Sigmoid colon (tissue), 7 donors: Measurements from ENCODE around the gene CLN3. TPM values are rescaled to one million over a fixed set of nuclear protein-coding genes. Genes with fewer than 3 reads are reported as not detected.
"Not testable (repeated sequence)": the region's sequence is repeated elsewhere in the genome, so short reads cannot be mapped to it uniquely, and the experiment has no call there.

ENCODE experiments used
- DNase-seq: peaks from one replicate; pipeline ENCODE4 v3.0.0-alpha.2; 2019
- H3K27ac ChIP-seq, 4 donors: fragments of 200-600 bp; sonication (generic); one replicate each; pipeline ENCODE4 v1.5.1; 2016 to 2019; ENCODE audit warnings: mild to moderate bottlenecking in 1 of 4
- H3K27me3 ChIP-seq, 3 donors: fragments of 200-600 bp; sonication (generic); one replicate each; pipeline ENCODE4 v1.5.1; 2019; ENCODE audit warnings: mild to moderate bottlenecking in 1 of 3
- H3K36me3 ChIP-seq, 4 donors: fragments of 200-600 bp; sonication (generic); one replicate each; pipeline ENCODE4 v1.5.1; 2016 to 2019
- H3K4me1 ChIP-seq, 4 donors: fragments of 200-600 bp; sonication (generic); one replicate each; pipeline ENCODE4 v1.5.1; 2017 to 2019
- H3K4me3 ChIP-seq, 4 donors: fragments of 200-600 bp; sonication (generic); one replicate each; pipeline ENCODE4 v1.5.1; 2017 to 2019; ENCODE audit warnings: mild to moderate bottlenecking in 2 of 4, moderate library complexity in 1 of 4
- H3K9me3 ChIP-seq, 4 donors: fragments of 200-600 bp in 3 of 4; sonication (generic) in 3 of 4; one replicate each; pipeline versions ENCODE4 v1.5.1 to v1.6.1; 2013 to 2019
- CTCF ChIP-seq, 4 experiments: fragments of 450-650 bp in 3 of 4; fragments of 200-600 bp in 1 of 4; IDR thresholded peaks; one replicate each; pipeline ENCODE4 v1.5.1; 2016 to 2019; ENCODE audit warnings: antibody characterized with exemption in 4 of 4, mild to moderate bottlenecking in 3 of 4, moderate library complexity in 2 of 4
- EP300 ChIP-seq, 4 donors: sonication (generic); formaldehyde crosslinking; IDR thresholded peaks; one replicate each; pipeline ENCODE4 v1.6.1; 2017; ENCODE audit warnings: antibody characterized with exemption in 4 of 4
- POLR2A ChIP-seq, 2 donors: fragments of 450-650 bp; IDR thresholded peaks; one replicate each; pipeline ENCODE4 v1.6.1; 2016; ENCODE audit warnings: antibody characterized with exemption in 2 of 2, mild to moderate bottlenecking in 2 of 2, moderate library complexity in 2 of 2
- POLR2AphosphoS5 ChIP-seq, 4 donors: sonication (generic); formaldehyde crosslinking; IDR thresholded peaks; one replicate each; pipeline ENCODE4 v1.6.1; 2017; ENCODE audit warnings: antibody characterized with exemption in 4 of 4
- WGBS, 2 donors: extraction: QIAGEN DNeasy Blood & Tissue Kit; methylation state at CpG; one replicate each; pipeline ENCODE4 v1.1.7; 2013; 5-methylcytosine and 5-hydroxymethylcytosine counted together
- intact Hi-C: fragments of 100-400 bp; cut with DNase I; formaldehyde crosslinking; loops from one replicate; pipeline ENCODE4 v1.15.1; 2023
- polyA plus RNA-seq, 3 donors: library from polyadenylated mRNA; stranded (reverse); fragments of 200-250 nt; gene quantifications; one replicate each; pipeline ENCODE4 v1.2.3, GENCODE V29; 2013
- total RNA-seq, 4 donors: library from RNA; depleted of rRNA; stranded (reverse); fragments of >200 nt; gene quantifications; one replicate each; pipeline ENCODE4 v1.1.0, GENCODE V29; 2016
- donor health status: healthy with polysubstance abuse.
- donor health status: Bipolar disorder and iron deficiency.
- donor health status: healthy.

Gene CLN3
- total and polyA plus RNA-seq, 7 donors, result 16.8 to 123 (median 23.0) TPM

GRCh38 chr16:28492511-28492910 is 637 bp upstream of the CLN3 start:
- H3K27ac ChIP-seq, result peak overlapping the region; percentile 92 to 93 (median 93)
- DNase-seq, result no peak
- H3K36me3 ChIP-seq, result peaks cover 0 to 25% (median 5%) of the 10 kb centered on the region in 4 donors
- 33 to 41% methylated on average over 4 of the region's 4 CpGs for WGBS, 2 donors
- no peaks in the 10 kb centered on the region for H3K27me3 ChIP-seq
- intact Hi-C loops, result loop anchor here (1.0 to 2.0 kb wide), 2 partner anchors 46 to 62 kb away; partner anchors contain the start of gene NUPR1
- no peak for TF ChIP-seq EP300 (IDR thresholded peaks at IDR 0.05)
- no peak for TF ChIP-seq POLR2AphosphoS5 (IDR thresholded peaks at IDR 0.05)
- no peak for TF ChIP-seq CTCF (IDR thresholded peaks at IDR 0.05)
- peak overlapping the region in 3 of 4 donors; percentile 75 to 97 (median 90) for H3K4me3 ChIP-seq
- no peaks in the 10 kb centered on the region for H3K9me3 ChIP-seq
- peaks cover 0 to 20% (median 13%) of the 10 kb centered on the region in 4 donors for H3K4me1 ChIP-seq

- no peaks in the 10 kb centered on the region for H3K9me3 ChIP-seq
- no peaks in the 10 kb centered on the region for H3K27me3 ChIP-seq
- H3K4me1 ChIP-seq, result peaks cover 0 to 20% (median 13%) of the 10 kb centered on the region in 4 donors
- intact Hi-C loops, result no loop called here
- WGBS, 2 donors, result 0 to 1% methylated on average over 42 of the region's 42 CpGs
- H3K27ac ChIP-seq, result peak overlapping the region; percentile 92 to 93 (median 93)
- peak; percentile 77 for DNase-seq
- TF ChIP-seq POLR2A (IDR thresholded peaks at IDR 0.05) (no peak), POLR2AphosphoS5 (IDR thresholded peaks at IDR 0.05) (no peak), EP300 (IDR thresholded peaks at IDR 0.05) (no peak), CTCF (IDR thresholded peaks at IDR 0.05) (peak in 3 of 4 experiments; percentile 29 to 47 (median 33))
- peak overlapping the region; percentile 73 to 97 (median 82) for H3K4me3 ChIP-seq
- peaks cover 0 to 36% (median 9%) of the 10 kb centered on the region in 4 donors for H3K36me3 ChIP-seq
Observed at GRCh38 chr16:28491230-28491969, 474 bp downstream of the CLN3 start.

GRCh38 chr16:28486266-28486665 is 5.6 kb downstream of the CLN3 start:
- TF ChIP-seq POLR2A (IDR thresholded peaks at IDR 0.05), result no peak
- TF ChIP-seq POLR2AphosphoS5 (IDR thresholded peaks at IDR 0.05), result no peak
- no peak for TF ChIP-seq EP300 (IDR thresholded peaks at IDR 0.05)
- TF ChIP-seq CTCF (IDR thresholded peaks at IDR 0.05), result no peak
- WGBS, 2 donors, result 91 to 97% methylated on average over 5 of the region's 5 CpGs
- H3K9me3 ChIP-seq, result no peaks in the 10 kb centered on the region
- H3K27me3 ChIP-seq, result no peaks in the 10 kb centered on the region
- H3K4me3 ChIP-seq, result no peak overlapping the region
- no peak for DNase-seq
- peaks cover 8 to 85% (median 22%) of the 10 kb centered on the region in 4 donors for H3K36me3 ChIP-seq
- H3K4me1 ChIP-seq, result peaks cover 0 to 20% (median 13%) of the 10 kb centered on the region in 4 donors
- intact Hi-C loops, result no loop called here
- no peak overlapping the region for H3K27ac ChIP-seq

GRCh38 chr16:28483361-28483760 is 8.5 kb downstream of the CLN3 start:
- WGBS, 2 donors, result 88 to 96% methylated on average over 5 of the region's 5 CpGs
- peaks cover 8 to 97% (median 31%) of the 10 kb centered on the region in 4 donors for H3K36me3 ChIP-seq
- H3K9me3 ChIP-seq, H3K4me1 ChIP-seq, H3K27ac ChIP-seq, intact Hi-C loops, H3K27me3 ChIP-seq, H3K4me3 ChIP-seq, DNase-seq: not testable (repeated sequence)

- no peaks in the 10 kb centered on the region for H3K27me3 ChIP-seq
- H3K4me3 ChIP-seq, result no peak overlapping the region
- H3K36me3 ChIP-seq, result peaks cover 19 to 96% (median 38%) of the 10 kb centered on the region in 4 donors
- H3K27ac ChIP-seq, result no peak overlapping the region
- no peak for TF ChIP-seq POLR2AphosphoS5 (IDR thresholded peaks at IDR 0.05)
- no peak for TF ChIP-seq EP300 (IDR thresholded peaks at IDR 0.05)
- no peak for TF ChIP-seq CTCF (IDR thresholded peaks at IDR 0.05)
- no peak for TF ChIP-seq POLR2A (IDR thresholded peaks at IDR 0.05)
- H3K4me1 ChIP-seq, result no peaks in the 10 kb centered on the region
- WGBS, 2 donors, result 70 to 88% methylated on average over 13 of the region's 13 CpGs
- no peaks in the 10 kb centered on the region for H3K9me3 ChIP-seq
- no peak for DNase-seq
- intact Hi-C loops, result no loop called here
Observed at GRCh38 chr16:28482026-28482425, 9.8 kb downstream of the CLN3 start.
